CD1c-positive myeloid dendritic cell (primary cell): ENCODE data around the gene TCN2.
A peak's percentile ranks its signal among the peaks of the same experiment; 100 is the strongest.
"Not testable (repeated sequence)": the region's sequence is repeated elsewhere in the genome, so short reads cannot be mapped to it uniquely, and the experiment has no call there.

Source experiments
- DNase-seq: peaks from one replicate; pipeline ENCODE4 v3.0.0-alpha.2; 2016; ENCODE audit errors: extremely low spot score

Gene TCN2

GRCh38 chr22:30606455-30607299, at the start of gene TCN2:
Gene TCN2 (plus strand): TSS chr22:30607174. CDS start chr22:30607332, 158 bp downstream.
- DNase-seq = peak; percentile 70

- DNase-seq = no peak
Observed at GRCh38 chr22:30557243-30557642, 49.7 kb upstream of the TCN2 start.

- DNase-seq = no peak
Observed at GRCh38 chr22:30559889-30560288, 47.1 kb upstream of the TCN2 start.

GRCh38 chr22:30560643-30561202, 46.3 kb upstream of the TCN2 start:
- not testable (repeated sequence) for DNase-seq

- DNase-seq = no peak
Observed at GRCh38 chr22:30561402-30562189, 45.4 kb upstream of the TCN2 start.

GRCh38 chr22:30562366-30562765, 44.6 kb upstream of the TCN2 start:
- DNase-seq = no peak

GRCh38 chr22:30564045-30564760, 42.8 kb upstream of the TCN2 start:
- no peak for DNase-seq

- no peak for DNase-seq
Observed at GRCh38 chr22:30564761-30565119, 42.2 kb upstream of the TCN2 start.

GRCh38 chr22:30565341-30565740, 41.6 kb upstream of the TCN2 start:
- DNase-seq = no peak

- DNase-seq = no peak
Observed at GRCh38 chr22:30566125-30566524, 40.8 kb upstream of the TCN2 start.

GRCh38 chr22:30567277-30567676, 39.7 kb upstream of the TCN2 start:
- DNase-seq = not testable (repeated sequence)

GRCh38 chr22:30568137-30568805, 38.7 kb upstream of the TCN2 start:
- DNase-seq = no peak

- DNase-seq = no peak
Observed at GRCh38 chr22:30569674-30570202, 37.2 kb upstream of the TCN2 start.

- no peak for DNase-seq
Observed at GRCh38 chr22:30572210-30572609, 34.8 kb upstream of the TCN2 start.

- no peak for DNase-seq
Observed at GRCh38 chr22:30572840-30573593, 34.0 kb upstream of the TCN2 start.

- DNase-seq = no peak
Observed at GRCh38 chr22:30573594-30574094, 33.3 kb upstream of the TCN2 start.

- DNase-seq = no peak
Observed at GRCh38 chr22:30574095-30574981, 32.6 kb upstream of the TCN2 start, which contains the start of gene GAL3ST1. Gene GAL3ST1 (minus strand): TSS chr22:30574665. CDS start chr22:30557392, 17,273 bp downstream.

GRCh38 chr22:30574997-30575671, 31.8 kb upstream of the TCN2 start:
- DNase-seq = no peak
